ENCODE measurements around the gene TBC1D22B.

The TBC1D22B gene

GRCh38 chr6:37241775-37242428 lies 15.7 kb upstream of the TBC1D22B start:
- no peak overlapping the region for H3K4me3 ChIP-seq (ENCODE audit: low read depth, low read length)
- no peak overlapping the region for H3K9ac ChIP-seq (ENCODE audit: low read depth, low read length)
- H3K9me3 ChIP-seq (ENCODE audit: control insufficient read depth, insufficient read depth, low read length), result no peaks in the 10 kb centered on the region

GRCh38 chr6:37242429-37243052 lies 15.0 kb upstream of the TBC1D22B start:
- Histone ChIP-seq H3K9me3 (ENCODE audit: control insufficient read depth, insufficient read depth, low read length) (no peaks in the 10 kb centered on the region), H3K4me1 (ENCODE audit: control insufficient read depth, insufficient read depth, low read length) (no peaks in the 10 kb centered on the region), H3K4me3 (ENCODE audit: low read depth, low read length) (no peak overlapping the region), H3K9ac (ENCODE audit: low read depth, low read length) (no peak overlapping the region), H3K27me3 (ENCODE audit: control insufficient read depth, insufficient read depth, low read length) (no peaks in the 10 kb centered on the region), H3K36me3 (ENCODE audit: control insufficient read depth, insufficient read depth, low read length) (no peaks in the 10 kb centered on the region)

More at GRCh38 chr6:37241775-37242428, 15.7 kb upstream of the TBC1D22B start:
- H3K36me3 ChIP-seq (ENCODE audit: control insufficient read depth, insufficient read depth, low read length), result no peaks in the 10 kb centered on the region
- no peaks in the 10 kb centered on the region for H3K4me1 ChIP-seq (ENCODE audit: control insufficient read depth, insufficient read depth, low read length)
- H3K27me3 ChIP-seq (ENCODE audit: control insufficient read depth, insufficient read depth, low read length), result no peaks in the 10 kb centered on the region

- H3K4me3 ChIP-seq (ENCODE audit: low read depth, low read length), result no peak overlapping the region
- no peak overlapping the region for H3K9ac ChIP-seq (ENCODE audit: low read depth, low read length)
- no peaks in the 10 kb centered on the region for H3K4me1 ChIP-seq (ENCODE audit: control insufficient read depth, insufficient read depth, low read length)
- H3K36me3 ChIP-seq (ENCODE audit: control insufficient read depth, insufficient read depth, low read length), result no peaks in the 10 kb centered on the region
- H3K27me3 ChIP-seq (ENCODE audit: control insufficient read depth, insufficient read depth, low read length), result no peaks in the 10 kb centered on the region
- no peaks in the 10 kb centered on the region for H3K9me3 ChIP-seq (ENCODE audit: control insufficient read depth, insufficient read depth, low read length)
These were observed 14.3 kb upstream of the TBC1D22B start for GRCh38 chr6:37243131-37243815.

- H3K4me1 ChIP-seq (ENCODE audit: control insufficient read depth, insufficient read depth, low read length), result no peaks in the 10 kb centered on the region
- no peaks in the 10 kb centered on the region for H3K27me3 ChIP-seq (ENCODE audit: control insufficient read depth, insufficient read depth, low read length)
- no peak overlapping the region for H3K4me3 ChIP-seq (ENCODE audit: low read depth, low read length)
- no peak overlapping the region for H3K9ac ChIP-seq (ENCODE audit: low read depth, low read length)
- H3K36me3 ChIP-seq (ENCODE audit: control insufficient read depth, insufficient read depth, low read length), result no peaks in the 10 kb centered on the region
- H3K9me3 ChIP-seq (ENCODE audit: control insufficient read depth, insufficient read depth, low read length), result no peaks in the 10 kb centered on the region
These were observed 13.7 kb upstream of the TBC1D22B start for GRCh38 chr6:37243816-37244370.

- Histone ChIP-seq H3K9me3 (ENCODE audit: control insufficient read depth, insufficient read depth, low read length) (no peaks in the 10 kb centered on the region), H3K9ac (ENCODE audit: low read depth, low read length) (no peak overlapping the region), H3K27me3 (ENCODE audit: control insufficient read depth, insufficient read depth, low read length) (no peaks in the 10 kb centered on the region), H3K4me1 (ENCODE audit: control insufficient read depth, insufficient read depth, low read length) (no peaks in the 10 kb centered on the region), H3K4me3 (ENCODE audit: low read depth, low read length) (no peak overlapping the region), H3K36me3 (ENCODE audit: control insufficient read depth, insufficient read depth, low read length) (no peaks in the 10 kb centered on the region)
These were observed 12.9 kb upstream of the TBC1D22B start for GRCh38 chr6:37244430-37245310.

- no peaks in the 10 kb centered on the region for H3K36me3 ChIP-seq (ENCODE audit: control insufficient read depth, insufficient read depth, low read length)
- no peaks in the 10 kb centered on the region for H3K9me3 ChIP-seq (ENCODE audit: control insufficient read depth, insufficient read depth, low read length)
- no peak overlapping the region for H3K4me3 ChIP-seq (ENCODE audit: low read depth, low read length)
- no peaks in the 10 kb centered on the region for H3K4me1 ChIP-seq (ENCODE audit: control insufficient read depth, insufficient read depth, low read length)
- no peak overlapping the region for H3K9ac ChIP-seq (ENCODE audit: low read depth, low read length)
- peaks cover 6% of the 10 kb centered on the region for H3K27me3 ChIP-seq (ENCODE audit: control insufficient read depth, insufficient read depth, low read length)
These were observed 6.3 kb upstream of the TBC1D22B start for GRCh38 chr6:37251211-37251780.

- H3K9me3 ChIP-seq (ENCODE audit: control insufficient read depth, insufficient read depth, low read length), result no peaks in the 10 kb centered on the region
- H3K27me3 ChIP-seq (ENCODE audit: control insufficient read depth, insufficient read depth, low read length), result peaks cover 8% of the 10 kb centered on the region
- no peak overlapping the region for H3K9ac ChIP-seq (ENCODE audit: low read depth, low read length)
- H3K36me3 ChIP-seq (ENCODE audit: control insufficient read depth, insufficient read depth, low read length), result no peaks in the 10 kb centered on the region
- no peaks in the 10 kb centered on the region for H3K4me1 ChIP-seq (ENCODE audit: control insufficient read depth, insufficient read depth, low read length)
- H3K4me3 ChIP-seq (ENCODE audit: low read depth, low read length), result no peak overlapping the region
These were observed 4.0 kb upstream of the TBC1D22B start for GRCh38 chr6:37253486-37254007.

- Histone ChIP-seq H3K4me3 (ENCODE audit: low read depth, low read length) (no peak overlapping the region), H3K4me1 (ENCODE audit: control insufficient read depth, insufficient read depth, low read length) (no peaks in the 10 kb centered on the region), H3K27me3 (ENCODE audit: control insufficient read depth, insufficient read depth, low read length) (peaks cover 8% of the 10 kb centered on the region), H3K9ac (ENCODE audit: low read depth, low read length) (no peak overlapping the region), H3K9me3 (ENCODE audit: control insufficient read depth, insufficient read depth, low read length) (no peaks in the 10 kb centered on the region), H3K36me3 (ENCODE audit: control insufficient read depth, insufficient read depth, low read length) (no peaks in the 10 kb centered on the region)
These were observed 2.7 kb upstream of the TBC1D22B start for GRCh38 chr6:37254881-37255280.

GRCh38 chr6:37256692-37257319 lies 766 bp upstream of the TBC1D22B start:
- H3K36me3 ChIP-seq (ENCODE audit: control insufficient read depth, insufficient read depth, low read length), result no peaks in the 10 kb centered on the region
- H3K9me3 ChIP-seq (ENCODE audit: control insufficient read depth, insufficient read depth, low read length), result no peaks in the 10 kb centered on the region
- H3K9ac ChIP-seq (ENCODE audit: low read depth, low read length), result no peak overlapping the region
- H3K4me3 ChIP-seq (ENCODE audit: low read depth, low read length), result peak overlapping the region; percentile 99
- no peaks in the 10 kb centered on the region for H3K4me1 ChIP-seq (ENCODE audit: control insufficient read depth, insufficient read depth, low read length)
- H3K27me3 ChIP-seq (ENCODE audit: control insufficient read depth, insufficient read depth, low read length), result peaks cover 8% of the 10 kb centered on the region

- Histone ChIP-seq H3K9me3 (ENCODE audit: control insufficient read depth, insufficient read depth, low read length) (no peaks in the 10 kb centered on the region), H3K27me3 (ENCODE audit: control insufficient read depth, insufficient read depth, low read length) (peaks cover 8% of the 10 kb centered on the region), H3K4me1 (ENCODE audit: control insufficient read depth, insufficient read depth, low read length) (no peaks in the 10 kb centered on the region), H3K36me3 (ENCODE audit: control insufficient read depth, insufficient read depth, low read length) (no peaks in the 10 kb centered on the region), H3K4me3 (ENCODE audit: low read depth, low read length) (peak overlapping the region; percentile 99), H3K9ac (ENCODE audit: low read depth, low read length) (no peak overlapping the region)
These were observed 295 bp upstream of the TBC1D22B start for GRCh38 chr6:37257320-37257633.
